Esophagus squamous epithelium (tissue), 5 donors: Measurements from ENCODE around the gene ARMC7. TPM values are rescaled to one million over a fixed set of nuclear protein-coding genes. Genes with fewer than 3 reads are reported as not detected.
"Not testable (repeated sequence)": the region's sequence is repeated elsewhere in the genome, so short reads cannot be mapped to it uniquely, and the experiment has no call there.

Experiments
- DNase-seq: peaks from one replicate; lab custom pipeline; 2025; lab: John Stamatoyannopoulos, UW
- H3K27ac ChIP-seq, 4 donors: fragments of 200-600 bp; sonication (generic); one replicate each; pipeline ENCODE4 v1.5.1; 2016 to 2019; ENCODE audit warnings: mild to moderate bottlenecking in 1 of 4
- H3K27me3 ChIP-seq, 4 donors: fragments of 200-600 bp; sonication (generic); 1 replicate in 3 of 4; 2 replicates in 1 of 4; pipeline versions ENCODE4 v1.5.1 to v1.6.0; 2017 to 2021; ENCODE audit warnings: antibody characterized with exemption in 1 of 4
- H3K36me3 ChIP-seq, 3 donors: fragments of 200-600 bp; sonication (generic); one replicate each; pipeline ENCODE4 v1.5.1; 2016 to 2019
- H3K4me1 ChIP-seq, 3 donors: fragments of 200-600 bp; sonication (generic); one replicate each; pipeline ENCODE4 v1.5.1; 2017 to 2019
- H3K4me3 ChIP-seq, 4 donors: fragments of 200-600 bp; sonication (generic); 1 replicate in 3 of 4; 2 replicates in 1 of 4; pipeline ENCODE4 v1.5.1; 2016 to 2019; ENCODE audit warnings: mild to moderate bottlenecking in 2 of 4, moderate library complexity in 1 of 4
- H3K9me3 ChIP-seq, 3 donors: fragments of 200-600 bp; sonication (generic); one replicate each; pipeline ENCODE4 v1.5.1; 2016 to 2019
- POLR2A ChIP-seq, 4 donors: fragments of 450-650 bp; IDR thresholded peaks; one replicate each; pipeline ENCODE4 v1.6.1; 2017; ENCODE audit warnings: antibody characterized with exemption in 4 of 4, mild to moderate bottlenecking in 4 of 4, moderate library complexity in 3 of 4
- WGBS, 2 donors: methylation state at CpG; one replicate each; pipeline ENCODE4 v1.1.5; 2018; 5-methylcytosine and 5-hydroxymethylcytosine counted together
- intact Hi-C: fragments of 100-400 bp; cut with DNase I; formaldehyde crosslinking; loops from one replicate; pipeline ENCODE4 v1.15.0; 2022
- total RNA-seq, 4 donors: library from RNA; depleted of rRNA; stranded (reverse); fragments of >200 nt; gene quantifications; one replicate each; pipeline ENCODE4 v1.1.0, GENCODE V29; 2016
- TF ChIP-seq, protein P1 (sequence below), 6 experiments: fragments of 450-650 bp in 4 of 6; fragments of 200-600 bp in 2 of 6; sonication (generic) in 2 of 6; IDR thresholded peaks; one replicate each; pipeline ENCODE4 v1.5.1; 2016 to 2019; ENCODE audit warnings: antibody characterized with exemption in 6 of 6, mild to moderate bottlenecking in 4 of 6, moderate library complexity in 4 of 6
- donor health status: DM: yes; HTN: yes; CAD: no.

ARMC7 gene
- total RNA-seq, 4 donors from 2014 or later = 4.0 to 9.1 (median 5.3) TPM

DNA sequence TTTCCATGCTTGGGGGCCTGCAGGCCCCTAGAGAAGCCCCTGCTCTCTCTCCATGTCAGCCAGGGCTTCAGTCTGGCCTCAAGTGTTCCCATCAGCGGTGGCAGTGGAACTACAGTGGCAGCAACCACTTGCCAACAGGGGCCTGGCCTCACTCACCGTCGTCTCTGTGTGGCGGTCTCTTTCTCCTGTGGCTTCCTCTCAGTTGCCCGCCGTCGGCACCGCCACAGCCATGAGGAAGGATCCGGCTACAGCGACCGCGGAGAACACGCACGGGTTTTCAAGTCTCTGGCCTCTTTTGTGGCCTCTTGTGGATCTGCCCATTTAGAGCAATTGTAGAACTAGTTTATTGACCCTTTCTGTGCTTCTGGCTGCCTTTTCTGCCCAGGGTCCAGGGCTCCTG is 8.5 kb downstream of the ARMC7 start:
- H3K4me1 ChIP-seq = peaks cover 12 to 69% (median 26%) of the 10 kb centered on the region in 3 donors
- WGBS, 2 donors = 95% methylated on average over 13 to 14 of the region's 14 CpGs
- TF ChIP-seq, protein P1, sequence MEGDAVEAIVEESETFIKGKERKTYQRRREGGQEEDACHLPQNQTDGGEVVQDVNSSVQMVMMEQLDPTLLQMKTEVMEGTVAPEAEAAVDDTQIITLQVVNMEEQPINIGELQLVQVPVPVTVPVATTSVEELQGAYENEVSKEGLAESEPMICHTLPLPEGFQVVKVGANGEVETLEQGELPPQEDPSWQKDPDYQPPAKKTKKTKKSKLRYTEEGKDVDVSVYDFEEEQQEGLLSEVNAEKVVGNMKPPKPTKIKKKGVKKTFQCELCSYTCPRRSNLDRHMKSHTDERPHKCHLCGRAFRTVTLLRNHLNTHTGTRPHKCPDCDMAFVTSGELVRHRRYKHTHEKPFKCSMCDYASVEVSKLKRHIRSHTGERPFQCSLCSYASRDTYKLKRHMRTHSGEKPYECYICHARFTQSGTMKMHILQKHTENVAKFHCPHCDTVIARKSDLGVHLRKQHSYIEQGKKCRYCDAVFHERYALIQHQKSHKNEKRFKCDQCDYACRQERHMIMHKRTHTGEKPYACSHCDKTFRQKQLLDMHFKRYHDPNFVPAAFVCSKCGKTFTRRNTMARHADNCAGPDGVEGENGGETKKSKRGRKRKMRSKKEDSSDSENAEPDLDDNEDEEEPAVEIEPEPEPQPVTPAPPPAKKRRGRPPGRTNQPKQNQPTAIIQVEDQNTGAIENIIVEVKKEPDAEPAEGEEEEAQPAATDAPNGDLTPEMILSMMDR (IDR thresholded peaks at IDR 0.05) = no peak
- no peak for TF ChIP-seq POLR2A (IDR thresholded peaks at IDR 0.05)
- DNase-seq = no peak
- peak overlapping the region in 1 of 4 donors; percentile 40 for H3K27ac ChIP-seq
- no peaks in the 10 kb centered on the region for H3K27me3 ChIP-seq
- no peaks in the 10 kb centered on the region for H3K9me3 ChIP-seq
- intact Hi-C loops = loop anchor here (5.0 kb wide), 1 partner anchor 54 kb away; no protein-coding TSS in a partner anchor
- no peak overlapping the region for H3K4me3 ChIP-seq
- H3K36me3 ChIP-seq = peaks cover 0 to 32% (median 11%) of the 10 kb centered on the region in 3 donors

DNA sequence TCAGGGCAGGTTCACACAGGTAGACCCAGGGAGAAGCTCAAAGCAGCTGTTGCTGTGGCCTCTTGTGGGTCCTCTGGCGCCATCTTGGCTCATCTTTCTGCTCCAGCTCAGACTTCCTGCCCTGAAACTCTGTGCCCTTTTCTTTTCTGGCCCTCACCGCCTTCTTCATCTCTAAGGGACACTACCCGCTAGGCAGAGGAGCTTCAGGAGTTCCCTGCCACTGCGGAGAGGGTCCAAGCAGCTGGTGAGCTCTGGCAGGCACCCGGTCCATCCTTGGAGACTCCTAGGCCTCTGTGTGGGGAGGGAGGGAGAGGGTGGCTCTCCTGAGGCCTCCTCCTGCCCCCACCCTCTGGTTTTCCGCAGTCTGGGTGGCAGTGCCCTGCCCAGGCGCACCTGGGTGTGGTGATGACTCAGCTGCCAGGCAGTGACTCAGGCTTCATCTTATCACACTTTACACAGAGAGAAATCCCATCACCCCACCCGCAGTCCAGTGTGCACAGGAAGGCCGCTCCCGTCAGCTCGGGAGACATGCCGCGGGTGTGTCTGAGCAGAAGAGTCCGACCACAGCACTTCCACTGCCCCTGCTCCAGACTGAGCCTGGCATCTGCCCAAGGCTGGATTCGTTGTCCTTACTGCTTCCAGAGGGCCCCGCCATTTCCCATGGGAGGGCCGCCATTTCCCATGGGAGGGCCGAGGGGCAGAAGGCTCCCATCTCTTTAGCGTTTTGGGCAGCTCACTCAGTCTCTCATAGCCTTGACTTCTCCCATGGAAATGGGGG is 14.5 kb downstream of the ARMC7 start:
- intact Hi-C loops = no loop called here

DNA sequence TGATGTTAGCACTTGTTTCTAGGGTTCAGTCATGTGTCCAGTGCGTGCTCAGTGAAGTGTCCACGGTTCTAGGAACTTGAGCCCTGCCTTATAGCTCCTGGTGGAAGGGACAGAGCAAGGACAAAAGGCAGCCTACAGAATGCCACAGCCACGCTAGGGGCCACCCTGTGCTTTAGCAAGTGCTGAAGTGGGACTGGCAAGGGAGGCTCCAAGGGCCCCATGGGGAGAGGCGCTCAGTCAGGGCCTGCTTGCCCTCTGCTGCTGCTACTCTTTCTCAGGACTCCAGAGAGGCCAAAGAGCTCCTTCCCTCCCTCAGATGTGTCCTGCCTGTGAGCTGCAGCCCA is 15.0 kb downstream of the ARMC7 start:
- 50% methylated on average over 2 of the region's 4 CpGs; no CpG with 5 or more reads in 1 of the 2 donors for WGBS, 2 donors
- TF ChIP-seq POLR2A (IDR thresholded peaks at IDR 0.05) = no peak
- TF ChIP-seq, protein P1 (IDR thresholded peaks at IDR 0.05) = no peak
- Histone ChIP-seq H3K36me3 (peaks cover 6 to 26% (median 8%) of the 10 kb centered on the region in 3 donors), H3K27me3 (no peaks in the 10 kb centered on the region), H3K4me3 (no peak overlapping the region), H3K27ac (peak overlapping the region; percentile 90 to 94 (median 91)), H3K9me3 (no peaks in the 10 kb centered on the region), H3K4me1 (peaks cover 24 to 84% (median 39%) of the 10 kb centered on the region in 3 donors)
- intact Hi-C loops = no loop called here
- DNase-seq = no peak

More for the DNA sequence above, 14.5 kb downstream of the ARMC7 start:
- H3K4me3 ChIP-seq = no peak overlapping the region
- peaks cover 24 to 81% (median 39%) of the 10 kb centered on the region in 3 donors for H3K4me1 ChIP-seq
- H3K36me3 ChIP-seq = peaks cover 3 to 21% (median 6%) of the 10 kb centered on the region in 3 donors
- DNase-seq = peak; percentile 27
- no peaks in the 10 kb centered on the region for H3K27me3 ChIP-seq
- TF ChIP-seq, protein P1 (IDR thresholded peaks at IDR 0.05) = no peak
- peak in 3 of 4 donors; percentile 6 to 63 (median 40) for TF ChIP-seq POLR2A (IDR thresholded peaks at IDR 0.05)
- WGBS, 2 donors = 25 to 32% methylated on average over 4 to 8 of the region's 19 CpGs
- H3K9me3 ChIP-seq = no peaks in the 10 kb centered on the region
- peak overlapping the region; percentile 90 to 94 (median 91) for H3K27ac ChIP-seq

- Histone ChIP-seq H3K4me1 (peaks cover 28 to 91% (median 48%) of the 10 kb centered on the region in 3 donors), H3K9me3 (no peaks in the 10 kb centered on the region), H3K4me3 (no peak overlapping the region), H3K36me3 (peaks cover 5 to 29% (median 15%) of the 10 kb centered on the region in 3 donors), H3K27ac (peak overlapping the region; percentile 28 to 94 (median 90)), H3K27me3 (no peaks in the 10 kb centered on the region)
- WGBS, 2 donors = 51 to 86% methylated on average over 1 to 3 of the region's 3 CpGs
- DNase-seq = no peak
- intact Hi-C loops = no loop called here
- TF ChIP-seq POLR2A (IDR thresholded peaks at IDR 0.05) = no peak
- TF ChIP-seq, protein P1 (IDR thresholded peaks at IDR 0.05) = no peak
These were observed 16.2 kb downstream of the ARMC7 start for GRCh38 chr17:75125984-75126383.

DNA sequence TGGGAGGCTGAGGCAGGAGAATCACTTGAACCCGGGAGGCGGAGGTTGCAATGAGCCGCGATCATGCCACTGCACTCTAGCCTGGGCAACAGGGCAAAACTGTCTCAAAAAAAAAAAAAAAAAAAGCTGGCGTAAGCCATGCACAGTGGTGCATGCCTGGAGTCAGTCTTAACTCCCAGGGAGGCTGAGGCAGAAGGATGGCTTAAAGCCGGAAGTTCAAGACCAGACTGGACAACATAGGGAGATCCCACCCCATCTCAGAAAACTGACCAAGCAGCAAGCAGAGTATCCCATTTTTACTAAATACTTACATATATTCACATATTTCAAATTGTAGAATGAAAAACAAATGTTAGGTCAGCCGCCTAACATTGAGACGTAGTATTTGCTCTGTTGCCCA is 17.2 kb downstream of the ARMC7 start:
- Histone ChIP-seq H3K4me3 (no peak overlapping the region), H3K27me3 (no peaks in the 10 kb centered on the region), H3K9me3 (no peaks in the 10 kb centered on the region), H3K4me1 (peaks cover 28 to 91% (median 49%) of the 10 kb centered on the region in 3 donors), H3K27ac (peak overlapping the region; percentile 40 to 94 (median 72)), H3K36me3 (peaks cover 0 to 24% (median 15%) of the 10 kb centered on the region in 3 donors)
- TF ChIP-seq, protein P1 (IDR thresholded peaks at IDR 0.05) = no peak
- no peak for TF ChIP-seq POLR2A (IDR thresholded peaks at IDR 0.05)
- DNase-seq = no peak
- intact Hi-C loops = no loop called here
- WGBS, 2 donors = 87 to 89% methylated on average over 7 of the region's 8 CpGs

DNA sequence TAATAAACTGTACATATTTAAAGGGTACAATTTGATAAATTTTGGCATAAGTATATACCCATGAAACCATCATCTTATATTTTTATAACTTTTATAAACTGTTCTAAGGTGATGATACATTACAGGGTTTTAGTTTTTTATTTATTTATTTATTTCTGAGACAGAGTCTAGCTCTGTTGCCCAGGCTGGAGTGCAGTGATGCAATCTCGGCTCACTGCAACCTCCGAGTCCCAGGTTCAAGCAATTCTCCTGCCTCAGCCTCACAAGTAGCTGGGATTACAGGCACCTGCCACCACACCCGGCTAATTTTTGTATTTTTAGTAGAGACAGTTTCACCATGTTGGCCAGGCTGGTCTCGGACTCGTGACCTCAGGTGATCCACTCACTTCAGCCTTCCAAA is 18.2 kb downstream of the ARMC7 start:
- intact Hi-C loops, H3K4me3 ChIP-seq, DNase-seq, H3K9me3 ChIP-seq, H3K27me3 ChIP-seq: not testable (repeated sequence)
- Histone ChIP-seq H3K27ac (peak overlapping the region; percentile 13 to 75 (median 56)), H3K4me1 (peaks cover 28 to 88% (median 52%) of the 10 kb centered on the region in 3 donors), H3K36me3 (peaks cover 0 to 24% (median 15%) of the 10 kb centered on the region in 3 donors)
- 61 to 77% methylated on average over 4 to 5 of the region's 5 CpGs for WGBS, 2 donors
